SJCRH30 (cell line): Measurements from ENCODE around the gene UNC80. TPM values are rescaled to one million over a fixed set of nuclear protein-coding genes. Genes with fewer than 3 reads are reported as not detected.
"Not testable (repeated sequence)": the region's sequence is repeated elsewhere in the genome, so short reads cannot be mapped to it uniquely, and the experiment has no call there.

Experiments used
- DNase-seq, 2 experiments: peaks; one replicate each; pipeline ENCODE4 v3.0.0-alpha.2; 2015 to 2020
- H3K27ac ChIP-seq: fragments of 250-450 bp; sonication (Bioruptor Pico); 2 replicates; pipeline ENCODE4 v1.5.1; 2020; ENCODE audit warnings: mild to moderate bottlenecking, moderate library complexity
- H3K27me3 ChIP-seq: fragments of 250-450 bp; sonication (Bioruptor Pico); 2 replicates; pipeline ENCODE4 v1.5.1; 2020; ENCODE audit warnings: mild to moderate bottlenecking, moderate library complexity
- H3K36me3 ChIP-seq: fragments of 250-450 bp; sonication (Bioruptor Pico); 2 replicates; pipeline ENCODE4 v1.5.1; 2020; ENCODE audit warnings: mild to moderate bottlenecking, moderate library complexity
- H3K4me1 ChIP-seq: fragments of 250-450 bp; sonication (Bioruptor Pico); 2 replicates; pipeline ENCODE4 v1.5.1; 2020; ENCODE audit warnings: mild to moderate bottlenecking, moderate library complexity
- H3K4me3 ChIP-seq: fragments of 250-450 bp; sonication (Bioruptor Pico); 2 replicates; pipeline ENCODE4 v1.5.1; 2020; ENCODE audit warnings: mild to moderate bottlenecking, moderate library complexity
- H3K9me3 ChIP-seq: fragments of 250-450 bp; sonication (Bioruptor Pico); replicated peaks from 2 replicates; pipeline ENCODE4 v1.5.1; 2020; ENCODE audit warnings: mild to moderate bottlenecking, moderate library complexity
- total RNA-seq: library from RNA; depleted of rRNA; stranded (reverse); fragments of >200 nt; shearing (Covaris generic); gene quantifications from 2 replicates; pipeline ENCODE4 v1.2.3, GENCODE V29; 2014

The UNC80 gene
- total RNA-seq, 1 experiment from 2014 or later = 6.0 TPM

DNA sequence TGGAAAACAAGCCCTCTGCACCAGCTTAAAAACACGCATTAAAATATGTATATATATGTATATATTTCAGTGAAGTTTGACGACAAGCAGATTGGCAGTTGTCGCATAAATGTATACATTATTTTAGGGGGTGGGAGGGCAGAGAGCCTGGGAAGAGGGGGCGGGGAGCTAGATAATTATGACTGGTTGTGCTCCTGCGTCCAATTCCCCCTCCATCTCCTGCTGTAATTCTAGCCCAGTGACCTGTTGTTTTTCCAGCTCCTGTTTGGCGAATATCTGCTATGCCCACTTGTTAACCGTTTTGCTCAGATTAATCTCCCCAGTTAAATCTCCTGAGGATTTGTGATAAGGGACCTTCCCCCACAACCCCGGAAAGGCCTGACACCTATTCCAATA lies 656 bp downstream of the UNC80 start:
- Histone ChIP-seq H3K36me3 (no peaks in the 10 kb centered on the region), H3K27me3 (no peaks in the 10 kb centered on the region), H3K4me1 (peaks cover 15% of the 10 kb centered on the region), H3K27ac (peak overlapping the region; percentile 94), H3K4me3 (peak overlapping the region; percentile 81), H3K9me3 (no peaks in the 10 kb centered on the region)
- DNase-seq = peak; percentile 62 to 82

GRCh38 chr2:209773377-209773776 lies 1.7 kb downstream of the UNC80 start:
- no peaks in the 10 kb centered on the region for H3K9me3 ChIP-seq
- peaks cover 15% of the 10 kb centered on the region for H3K4me1 ChIP-seq
- no peak overlapping the region for H3K4me3 ChIP-seq
- DNase-seq = peak; percentile 11 to 43
- H3K36me3 ChIP-seq = no peaks in the 10 kb centered on the region
- no peaks in the 10 kb centered on the region for H3K27me3 ChIP-seq
- H3K27ac ChIP-seq = peak overlapping the region; percentile 94

GRCh38 chr2:209787416-209787815 lies 15.8 kb downstream of the UNC80 start:
- Histone ChIP-seq H3K27me3 (no peaks in the 10 kb centered on the region), H3K4me3 (no peak overlapping the region), H3K4me1 (peaks cover 4% of the 10 kb centered on the region; the same call in 1 of the 2 replicates), H3K27ac (no peak overlapping the region), H3K9me3 (no peaks in the 10 kb centered on the region; the same call in 1 of the 2 replicates), H3K36me3 (peaks cover 3% of the 10 kb centered on the region)
- no peak for DNase-seq

DNA sequence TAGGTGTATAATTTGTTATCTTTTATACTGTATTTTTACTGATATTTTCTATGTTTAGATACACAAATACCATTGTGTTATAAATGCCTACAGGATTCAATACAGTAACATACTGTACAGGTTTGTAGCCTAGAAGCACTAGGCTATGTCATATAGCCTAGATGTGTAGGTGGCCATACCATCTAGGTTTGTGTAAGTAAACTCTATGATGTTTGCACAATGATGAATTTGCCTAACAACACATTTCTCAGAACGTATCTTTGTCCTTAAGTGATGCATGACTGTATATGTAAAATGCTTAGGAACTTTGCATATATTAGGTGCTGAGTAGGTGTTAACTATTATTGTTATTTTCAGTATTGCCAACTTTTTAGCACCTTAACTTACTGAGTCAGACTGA lies 17.3 kb downstream of the UNC80 start:
- Histone ChIP-seq H3K36me3 (peaks cover 3% of the 10 kb centered on the region), H3K4me1 (peaks cover 4% of the 10 kb centered on the region; the same call in 1 of the 2 replicates), H3K4me3 (no peak overlapping the region), H3K9me3 (no peaks in the 10 kb centered on the region; the same call in 1 of the 2 replicates), H3K27ac (no peak overlapping the region), H3K27me3 (no peaks in the 10 kb centered on the region)
- DNase-seq = no peak

DNA sequence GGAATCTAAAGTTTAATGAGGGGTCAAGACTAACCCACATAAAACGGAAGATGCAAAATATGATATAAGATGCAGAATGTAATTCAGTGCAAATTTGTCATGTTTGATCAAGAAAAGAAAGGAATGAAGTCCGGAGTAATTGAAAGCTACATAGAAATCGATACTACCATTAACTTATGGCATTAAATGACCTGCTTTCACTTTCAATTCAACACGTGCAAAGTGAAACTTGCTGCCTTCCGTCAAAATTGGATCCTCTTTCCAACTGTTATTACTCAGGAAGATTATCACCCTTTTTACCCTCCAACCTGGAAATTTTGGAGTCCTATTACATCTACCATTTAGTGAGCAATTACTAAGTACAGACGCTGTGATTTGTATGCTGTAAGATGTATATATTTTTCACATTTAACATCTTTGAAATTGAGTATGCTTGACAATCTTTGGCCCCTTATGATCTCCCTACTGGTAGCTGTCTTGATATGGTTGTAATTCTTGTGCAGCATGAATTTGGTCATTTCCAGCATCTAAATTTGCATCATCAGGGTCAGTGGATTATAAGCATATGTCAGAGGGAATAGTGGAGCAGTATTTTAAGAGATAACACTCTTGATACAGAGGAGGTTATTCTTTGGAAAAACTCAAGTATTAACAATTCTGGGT lies 18.6 kb downstream of the UNC80 start:
- no peak for DNase-seq
- Histone ChIP-seq H3K36me3 (peaks cover 3% of the 10 kb centered on the region), H3K4me1 (peaks cover 4% of the 10 kb centered on the region; the same call in 1 of the 2 replicates), H3K9me3 (no peaks in the 10 kb centered on the region; the same call in 1 of the 2 replicates), H3K27me3 (no peaks in the 10 kb centered on the region), H3K27ac (no peak overlapping the region), H3K4me3 (no peak overlapping the region)

DNA sequence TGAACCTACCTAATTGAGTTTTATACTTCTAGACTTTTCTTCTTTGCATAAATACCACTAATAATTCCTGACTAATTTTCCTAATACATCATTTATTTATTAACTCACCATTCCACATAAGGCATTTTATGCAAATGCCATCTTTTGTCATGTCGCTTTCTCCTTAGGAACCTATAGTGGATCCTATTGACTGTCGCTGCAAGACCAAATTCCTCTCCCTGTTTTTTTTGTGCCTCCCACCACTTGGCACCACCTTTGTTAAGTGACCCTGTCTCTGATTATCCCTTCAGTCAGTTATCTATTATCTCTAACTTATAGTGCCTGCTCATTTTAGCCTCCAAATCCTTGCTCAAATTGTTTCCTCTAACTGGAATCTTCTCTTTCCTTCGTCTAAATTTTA lies 19.5 kb downstream of the UNC80 start:
- no peak for DNase-seq
- H3K4me1 ChIP-seq = no peaks in the 10 kb centered on the region
- H3K9me3 ChIP-seq = no peaks in the 10 kb centered on the region; the same call in 1 of the 2 replicates
- peaks cover 3% of the 10 kb centered on the region for H3K36me3 ChIP-seq
- no peaks in the 10 kb centered on the region for H3K27me3 ChIP-seq
- no peak overlapping the region for H3K27ac ChIP-seq
- H3K4me3 ChIP-seq = no peak overlapping the region

DNA sequence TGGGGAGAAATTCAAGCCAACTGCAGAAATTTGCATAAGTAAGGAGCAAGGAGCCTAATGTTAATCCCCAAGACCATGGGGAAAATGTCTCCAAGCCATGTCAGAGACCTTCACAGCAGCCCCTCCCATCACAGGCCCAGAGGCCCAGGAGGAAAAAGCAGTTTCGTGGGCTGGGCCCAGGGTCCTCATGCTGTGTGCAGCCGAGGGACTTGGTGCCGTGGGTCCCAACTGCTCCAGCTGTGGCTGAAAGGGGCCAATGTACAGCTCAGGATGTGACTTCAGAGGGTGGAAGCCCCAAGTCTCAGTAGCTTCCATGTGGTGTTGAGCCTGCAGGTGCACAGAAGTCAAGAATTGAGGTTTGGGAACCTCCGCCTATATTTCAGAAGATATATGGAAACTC lies 23.8 kb downstream of the UNC80 start:
- not testable (repeated sequence) for H3K27ac ChIP-seq, H3K9me3 ChIP-seq, H3K4me3 ChIP-seq, H3K27me3 ChIP-seq, DNase-seq, H3K4me1 ChIP-seq, H3K36me3 ChIP-seq

DNA sequence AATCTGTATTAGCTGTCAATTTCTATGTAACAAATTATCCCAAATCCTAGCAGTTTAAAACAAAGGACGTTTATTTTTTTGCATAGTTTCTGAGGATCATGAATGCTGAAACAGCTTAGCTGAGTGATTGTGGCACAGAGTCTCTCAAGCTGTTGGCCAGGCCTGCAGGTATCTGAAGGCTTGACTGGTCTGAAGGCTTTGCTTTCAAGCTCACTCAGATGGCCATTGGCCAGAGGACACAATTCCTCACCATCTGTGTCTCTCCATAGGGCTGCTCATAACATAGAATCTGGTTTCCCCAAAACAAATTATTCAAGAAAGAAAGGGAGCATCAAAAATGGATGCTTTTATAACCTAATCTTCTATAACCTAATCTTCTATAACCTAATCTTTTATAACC lies 33.7 kb downstream of the UNC80 start:
- Histone ChIP-seq H3K4me1 (peaks cover 5% of the 10 kb centered on the region; the same call in 1 of the 2 replicates), H3K9me3 (no peaks in the 10 kb centered on the region), H3K27ac (no peak overlapping the region), H3K36me3 (no peaks in the 10 kb centered on the region), H3K27me3 (no peaks in the 10 kb centered on the region), H3K4me3 (no peak overlapping the region)
- DNase-seq = no peak

- DNase-seq = no peak
- Histone ChIP-seq H3K4me1 (peaks cover 5% of the 10 kb centered on the region; the same call in 1 of the 2 replicates), H3K9me3 (no peaks in the 10 kb centered on the region), H3K27me3 (no peaks in the 10 kb centered on the region), H3K4me3 (no peak overlapping the region), H3K36me3 (no peaks in the 10 kb centered on the region), H3K27ac (no peak overlapping the region)
Measured at GRCh38 chr2:209806318-209806717, 34.7 kb downstream of the UNC80 start.

DNA sequence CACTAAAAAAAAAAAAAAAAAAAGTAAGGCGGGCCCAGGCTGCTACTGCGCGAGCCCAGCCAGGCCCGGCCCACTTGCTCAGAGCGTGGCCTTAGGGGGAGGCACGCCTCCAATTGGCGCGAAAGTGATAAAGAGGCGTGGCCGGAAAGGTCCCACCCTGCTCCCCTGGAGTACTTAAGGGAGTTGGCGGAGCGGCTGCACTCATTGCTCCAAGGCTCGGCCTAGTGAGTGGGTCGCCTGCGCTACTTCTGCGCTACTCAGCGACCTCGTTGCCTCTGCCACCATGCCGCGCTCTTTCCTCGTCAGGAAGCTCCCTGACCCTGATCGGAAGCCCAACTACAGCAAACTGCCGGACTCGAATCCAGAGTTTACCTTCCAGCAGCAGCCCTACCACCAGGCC lies 36.9 kb downstream of the UNC80 start:
- no peaks in the 10 kb centered on the region for H3K36me3 ChIP-seq
- no peaks in the 10 kb centered on the region for H3K9me3 ChIP-seq
- no peak for DNase-seq
- no peak overlapping the region for H3K4me3 ChIP-seq
- no peaks in the 10 kb centered on the region for H3K4me1 ChIP-seq
- H3K27ac ChIP-seq = no peak overlapping the region
- H3K27me3 ChIP-seq = no peaks in the 10 kb centered on the region

DNA sequence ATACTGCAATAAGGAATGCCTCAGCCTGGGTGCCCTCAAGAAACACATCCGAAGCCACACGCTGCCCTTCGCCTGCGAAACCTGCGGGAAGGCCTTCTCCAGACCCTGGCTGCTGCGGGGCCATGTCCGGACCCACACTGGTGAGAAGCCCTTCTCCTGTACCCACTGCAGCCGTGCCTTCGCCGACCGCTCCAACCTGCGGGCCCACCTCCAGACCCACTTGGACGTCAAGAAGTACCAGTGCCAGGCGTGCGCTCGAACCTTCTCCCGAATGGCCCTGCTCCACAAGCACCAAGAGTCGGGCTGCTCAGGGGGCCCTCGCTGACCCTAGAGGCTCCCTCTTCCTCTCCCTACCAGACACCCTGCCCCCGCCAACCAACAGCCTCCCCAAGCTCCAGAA lies 37.6 kb downstream of the UNC80 start:
- Histone ChIP-seq H3K4me3 (no peak overlapping the region), H3K9me3 (no peaks in the 10 kb centered on the region), H3K27ac (no peak overlapping the region), H3K27me3 (no peaks in the 10 kb centered on the region), H3K36me3 (no peaks in the 10 kb centered on the region), H3K4me1 (no peaks in the 10 kb centered on the region)
- no peak for DNase-seq

GRCh38 chr2:209817844-209818271 lies 46.2 kb downstream of the UNC80 start:
- H3K27ac ChIP-seq = no peak overlapping the region
- DNase-seq = no peak
- no peaks in the 10 kb centered on the region for H3K27me3 ChIP-seq
- H3K4me3 ChIP-seq = no peak overlapping the region
- H3K9me3 ChIP-seq = no peaks in the 10 kb centered on the region
- H3K36me3 ChIP-seq = no peaks in the 10 kb centered on the region
- no peaks in the 10 kb centered on the region for H3K4me1 ChIP-seq

GRCh38 chr2:209818939-209819338 lies 47.3 kb downstream of the UNC80 start:
- H3K36me3 ChIP-seq = no peaks in the 10 kb centered on the region
- H3K27me3 ChIP-seq = no peaks in the 10 kb centered on the region
- H3K4me1 ChIP-seq = no peaks in the 10 kb centered on the region
- no peak overlapping the region for H3K4me3 ChIP-seq
- H3K27ac ChIP-seq = no peak overlapping the region
- H3K9me3 ChIP-seq = no peaks in the 10 kb centered on the region
- DNase-seq = no peak

GRCh38 chr2:209821806-209822205 lies 50.2 kb downstream of the UNC80 start:
- Histone ChIP-seq H3K36me3 (no peaks in the 10 kb centered on the region), H3K27ac (no peak overlapping the region), H3K4me1 (no peaks in the 10 kb centered on the region), H3K4me3 (no peak overlapping the region), H3K27me3 (no peaks in the 10 kb centered on the region), H3K9me3 (no peaks in the 10 kb centered on the region)
- DNase-seq = no peak

GRCh38 chr2:209823484-209823883 lies 51.9 kb downstream of the UNC80 start:
- Histone ChIP-seq H3K4me3 (no peak overlapping the region), H3K27me3 (no peaks in the 10 kb centered on the region), H3K27ac (no peak overlapping the region), H3K36me3 (no peaks in the 10 kb centered on the region), H3K9me3 (no peaks in the 10 kb centered on the region), H3K4me1 (no peaks in the 10 kb centered on the region)
- no peak for DNase-seq

DNA sequence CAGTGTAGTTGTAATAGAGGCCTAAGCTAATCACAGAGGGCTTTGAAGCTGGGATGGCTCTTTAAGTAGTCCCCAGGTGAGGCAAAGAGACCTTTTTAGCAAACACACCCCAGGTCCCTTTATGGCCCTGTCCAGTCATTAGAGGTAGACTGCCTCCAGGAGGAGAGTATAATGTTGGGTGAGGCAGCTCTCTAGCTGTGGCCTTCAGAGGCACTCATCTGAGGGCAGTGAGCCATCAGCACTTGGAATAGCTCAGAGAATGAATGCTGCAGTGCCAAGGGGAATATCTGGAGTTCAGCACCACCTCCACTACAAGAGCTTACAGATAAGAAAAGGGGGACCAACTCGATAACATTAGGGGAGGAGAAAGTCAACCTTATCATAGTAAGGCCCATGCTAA lies 52.8 kb downstream of the UNC80 start:
- no peaks in the 10 kb centered on the region for H3K36me3 ChIP-seq
- H3K27me3 ChIP-seq = no peaks in the 10 kb centered on the region
- H3K4me3 ChIP-seq = no peak overlapping the region
- H3K4me1 ChIP-seq = no peaks in the 10 kb centered on the region
- H3K9me3 ChIP-seq = no peaks in the 10 kb centered on the region
- no peak overlapping the region for H3K27ac ChIP-seq
- DNase-seq = no peak
